ENCODE data around the gene RAB40A. TPM values are rescaled to one million over a fixed set of nuclear protein-coding genes. Genes with fewer than 3 reads are reported as not detected.
A peak's percentile ranks its signal among the peaks of the same experiment; 100 is the strongest.

Gene RAB40A
- total and polyA plus RNA-seq, 4 donors, result 0.03 to 0.33 (median 0.07) TPM

- WGBS, result 31% methylated on average over 3 of the region's 3 CpGs
These were observed 31.2 kb upstream of the RAB40A start for GRCh38 chrX:103550415-103551051.

GRCh38 chrX:103549916-103550315 lies 30.6 kb upstream of the RAB40A start:
- H3K9ac ChIP-seq (ENCODE audit: low read depth in 1 of 2, low read length in 2 of 2), result no peak overlapping the region
- whole genome bisulfite sequencing, result 84% methylated on average over 3 of the region's 3 CpGs
- peaks cover 4 to 14% (median 11%) of the 10 kb centered on the region in 4 donors for H3K4me1 ChIP-seq (ENCODE audit: control insufficient read depth in 4 of 4, insufficient read depth in 4 of 4, low read length in 3 of 4)
- peak overlapping the region in 1 of 2 donors; percentile 72 for H3K27ac ChIP-seq (ENCODE audit: low read depth in 1 of 2, low read length in 2 of 2)
- no peaks in the 10 kb centered on the region for H3K36me3 ChIP-seq (ENCODE audit: control insufficient read depth in 4 of 4, insufficient read depth in 3 of 4, low read depth in 1 of 4, low read length in 3 of 4)
- H3K4me3 ChIP-seq (ENCODE audit: low read depth in 1 of 3, low read length in 3 of 3), result no peak overlapping the region
- TF ChIP-seq HNF4A (conservative IDR thresholded peaks at IDR 0.05), result no peak
- TF ChIP-seq ATF3 (IDR thresholded peaks at IDR 0.05), result no peak
- no peak for TF ChIP-seq JUND (IDR thresholded peaks at IDR 0.05)
- no peak for TF ChIP-seq GABPA (IDR thresholded peaks at IDR 0.05 in 1 of 2, conservative IDR thresholded peaks at IDR 0.05 in 1 of 2)
- no peak for TF ChIP-seq ZBTB33 (IDR thresholded peaks at IDR 0.05)
- TF ChIP-seq FOXA1 (IDR thresholded peaks at IDR 0.05), result no peak
- no peak for TF ChIP-seq RXRA (IDR thresholded peaks at IDR 0.05)
- H3K9me3 ChIP-seq (ENCODE audit: control insufficient read depth in 4 of 4, low read length in 3 of 4), result peaks cover 0 to 3% (median 0%) of the 10 kb centered on the region in 4 donors
- H3K27me3 ChIP-seq (ENCODE audit: control insufficient read depth in 4 of 4, insufficient read depth in 4 of 4, low read length in 3 of 4), result no peaks in the 10 kb centered on the region
- DNase-seq (ENCODE audit: low spot score), result no peak

More at GRCh38 chrX:103550415-103551051, 31.2 kb upstream of the RAB40A start:
- Histone ChIP-seq H3K27ac (ENCODE audit: low read depth in 1 of 2, low read length in 2 of 2) (peak overlapping the region; percentile 67 to 72), H3K4me3 (ENCODE audit: low read depth in 1 of 3, low read length in 3 of 3) (no peak overlapping the region), H3K4me1 (ENCODE audit: control insufficient read depth in 4 of 4, insufficient read depth in 4 of 4, low read length in 3 of 4) (peaks cover 4 to 14% (median 11%) of the 10 kb centered on the region in 4 donors), H3K27me3 (ENCODE audit: control insufficient read depth in 4 of 4, insufficient read depth in 4 of 4, low read length in 3 of 4) (no peaks in the 10 kb centered on the region), H3K9ac (ENCODE audit: low read depth in 1 of 2, low read length in 2 of 2) (no peak overlapping the region), H3K36me3 (ENCODE audit: control insufficient read depth in 4 of 4, insufficient read depth in 3 of 4, low read depth in 1 of 4, low read length in 3 of 4) (no peaks in the 10 kb centered on the region), H3K9me3 (ENCODE audit: control insufficient read depth in 4 of 4, low read length in 3 of 4) (peaks cover 0 to 3% (median 0%) of the 10 kb centered on the region in 4 donors)
- no peak for DNase-seq (ENCODE audit: low spot score)
- no peak for TF ChIP-seq MAX (IDR thresholded peaks at IDR 0.05)
- TF ChIP-seq RAD21 (IDR thresholded peaks at IDR 0.05), result no peak
- TF ChIP-seq FOXA2 (IDR thresholded peaks at IDR 0.05), result no peak
- no peak for TF ChIP-seq RXRA (IDR thresholded peaks at IDR 0.05)
- peak; percentile 51 to 59 for TF ChIP-seq HNF4A (conservative IDR thresholded peaks at IDR 0.05)
- TF ChIP-seq EGR1 (IDR thresholded peaks at IDR 0.05; ENCODE audit: low read depth in 2 of 2), result peak in 1 of 2 donors; percentile 11
- no peak for TF ChIP-seq FOXA1 (IDR thresholded peaks at IDR 0.05)
- no peak for TF ChIP-seq SP1 (IDR thresholded peaks at IDR 0.05)
- TF ChIP-seq ZBTB33 (IDR thresholded peaks at IDR 0.05), result no peak
- no peak for TF ChIP-seq TAF1 (conservative IDR thresholded peaks at IDR 0.05)
- no peak for TF ChIP-seq YY1 (IDR thresholded peaks at IDR 0.05)
- no peak for TF ChIP-seq GABPA (IDR thresholded peaks at IDR 0.05 in 1 of 2, conservative IDR thresholded peaks at IDR 0.05 in 1 of 2)

Measured in liver (tissue), 9 donors.